Measurements from ENCODE around the gene DCAF11. TPM values are rescaled to one million over a fixed set of nuclear protein-coding genes. Genes with fewer than 3 reads are reported as not detected.
"Not testable (repeated sequence)": the region's sequence is repeated elsewhere in the genome, so short reads cannot be mapped to it uniquely, and the experiment has no call there.

Gene DCAF11
- total RNA-seq, 4 donors from 2014 or later = 42.9 to 87.4 (median 57.8) TPM

GRCh38 chr14:24100982-24101494 is 13.5 kb upstream of the DCAF11 start:
- Histone ChIP-seq H3K36me3 (no peaks in the 10 kb centered on the region), H3K4me3 (no peak overlapping the region), H3K9me3 (no peaks in the 10 kb centered on the region), H3K4me1 (no peaks in the 10 kb centered on the region), H3K27me3 (no peaks in the 10 kb centered on the region), H3K27ac (no peak overlapping the region)
- intact Hi-C loops (cut with DNase I; ENCODE audit: low total_unique reads) = no loop called here
- no peak for TF ChIP-seq POLR2A (IDR thresholded peaks at IDR 0.05)
- TF ChIP-seq, protein P1, sequence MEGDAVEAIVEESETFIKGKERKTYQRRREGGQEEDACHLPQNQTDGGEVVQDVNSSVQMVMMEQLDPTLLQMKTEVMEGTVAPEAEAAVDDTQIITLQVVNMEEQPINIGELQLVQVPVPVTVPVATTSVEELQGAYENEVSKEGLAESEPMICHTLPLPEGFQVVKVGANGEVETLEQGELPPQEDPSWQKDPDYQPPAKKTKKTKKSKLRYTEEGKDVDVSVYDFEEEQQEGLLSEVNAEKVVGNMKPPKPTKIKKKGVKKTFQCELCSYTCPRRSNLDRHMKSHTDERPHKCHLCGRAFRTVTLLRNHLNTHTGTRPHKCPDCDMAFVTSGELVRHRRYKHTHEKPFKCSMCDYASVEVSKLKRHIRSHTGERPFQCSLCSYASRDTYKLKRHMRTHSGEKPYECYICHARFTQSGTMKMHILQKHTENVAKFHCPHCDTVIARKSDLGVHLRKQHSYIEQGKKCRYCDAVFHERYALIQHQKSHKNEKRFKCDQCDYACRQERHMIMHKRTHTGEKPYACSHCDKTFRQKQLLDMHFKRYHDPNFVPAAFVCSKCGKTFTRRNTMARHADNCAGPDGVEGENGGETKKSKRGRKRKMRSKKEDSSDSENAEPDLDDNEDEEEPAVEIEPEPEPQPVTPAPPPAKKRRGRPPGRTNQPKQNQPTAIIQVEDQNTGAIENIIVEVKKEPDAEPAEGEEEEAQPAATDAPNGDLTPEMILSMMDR (IDR thresholded peaks at IDR 0.05) = no peak
- no peak for DNase-seq

- Histone ChIP-seq H3K36me3 (no peaks in the 10 kb centered on the region), H3K27ac (no peak overlapping the region), H3K4me3 (no peak overlapping the region), H3K27me3 (no peaks in the 10 kb centered on the region), H3K9me3 (no peaks in the 10 kb centered on the region), H3K4me1 (no peaks in the 10 kb centered on the region)
- intact Hi-C loops (cut with DNase I; ENCODE audit: low total_unique reads) = no loop called here
- no peak for TF ChIP-seq POLR2A (IDR thresholded peaks at IDR 0.05)
- no peak for DNase-seq
These were observed 12.1 kb upstream of the DCAF11 start for GRCh38 chr14:24102357-24103048.

- no peaks in the 10 kb centered on the region for H3K9me3 ChIP-seq
- no peak for DNase-seq
- no peaks in the 10 kb centered on the region for H3K4me1 ChIP-seq
- TF ChIP-seq POLR2A (IDR thresholded peaks at IDR 0.05) = no peak
- TF ChIP-seq, protein P1 (IDR thresholded peaks at IDR 0.05) = no peak
- no peaks in the 10 kb centered on the region for H3K27me3 ChIP-seq
- no peaks in the 10 kb centered on the region for H3K36me3 ChIP-seq
- no peak overlapping the region for H3K4me3 ChIP-seq
- intact Hi-C loops (cut with DNase I; ENCODE audit: low total_unique reads) = no loop called here
- H3K27ac ChIP-seq = no peak overlapping the region
These were observed 11.1 kb upstream of the DCAF11 start for GRCh38 chr14:24103451-24103850.

- H3K36me3 ChIP-seq; DNase-seq; H3K4me3 ChIP-seq; H3K27ac ChIP-seq; H3K4me1 ChIP-seq; H3K9me3 ChIP-seq; H3K27me3 ChIP-seq; intact Hi-C loops (cut with DNase I; ENCODE audit: low total_unique reads): not testable (repeated sequence)
These were observed 8.9 kb upstream of the DCAF11 start for GRCh38 chr14:24105609-24106239.

GRCh38 chr14:24106672-24107271 is 7.8 kb upstream of the DCAF11 start:
- intact Hi-C loops (cut with DNase I; ENCODE audit: low total_unique reads) = no loop called here
- TF ChIP-seq, protein P1 (IDR thresholded peaks at IDR 0.05) = no peak
- TF ChIP-seq POLR2A (IDR thresholded peaks at IDR 0.05) = no peak

GRCh38 chr14:24108336-24108874 is 6.2 kb upstream of the DCAF11 start:
- Histone ChIP-seq H3K36me3 (no peaks in the 10 kb centered on the region), H3K27ac (no peak overlapping the region), H3K4me1 (no peaks in the 10 kb centered on the region), H3K9me3 (no peaks in the 10 kb centered on the region), H3K27me3 (no peaks in the 10 kb centered on the region), H3K4me3 (no peak overlapping the region)
- no peak for DNase-seq
- TF ChIP-seq POLR2A (IDR thresholded peaks at IDR 0.05) = no peak
- TF ChIP-seq, protein P1 (IDR thresholded peaks at IDR 0.05) = no peak
- intact Hi-C loops (cut with DNase I; ENCODE audit: low total_unique reads) = no loop called here

More at GRCh38 chr14:24106672-24107271, 7.8 kb upstream of the DCAF11 start:
- no peak overlapping the region for H3K4me3 ChIP-seq
- H3K27me3 ChIP-seq = no peaks in the 10 kb centered on the region
- H3K4me1 ChIP-seq = no peaks in the 10 kb centered on the region
- no peak for DNase-seq
- no peaks in the 10 kb centered on the region for H3K36me3 ChIP-seq
- no peaks in the 10 kb centered on the region for H3K9me3 ChIP-seq
- no peak overlapping the region for H3K27ac ChIP-seq

All from uterus (tissue), 4 donors.